ENCODE results near the gene HOXC12.

The HOXC12 gene

DNA sequence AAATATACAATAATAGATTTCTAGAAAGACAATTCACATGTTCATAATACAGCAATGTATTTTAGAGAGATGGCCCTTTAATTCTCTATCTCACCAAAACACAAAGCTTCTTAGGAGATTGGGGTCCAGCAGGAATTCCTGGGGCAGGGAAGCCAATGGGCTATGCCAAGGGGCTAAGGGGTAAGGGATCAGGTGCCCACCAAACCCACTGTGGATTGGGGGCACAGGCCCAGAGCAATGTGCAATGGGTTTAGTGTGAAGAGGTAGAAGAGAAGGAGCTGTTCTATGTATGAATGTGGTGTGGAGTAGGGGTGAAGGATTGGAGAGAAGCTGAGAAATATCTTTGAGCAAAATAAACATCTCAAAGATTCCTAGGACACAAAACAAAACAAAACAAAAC is 13.5 kb upstream of the HOXC12 start:
- DNase-seq (ENCODE audit: low read depth) = no peak

DNA sequence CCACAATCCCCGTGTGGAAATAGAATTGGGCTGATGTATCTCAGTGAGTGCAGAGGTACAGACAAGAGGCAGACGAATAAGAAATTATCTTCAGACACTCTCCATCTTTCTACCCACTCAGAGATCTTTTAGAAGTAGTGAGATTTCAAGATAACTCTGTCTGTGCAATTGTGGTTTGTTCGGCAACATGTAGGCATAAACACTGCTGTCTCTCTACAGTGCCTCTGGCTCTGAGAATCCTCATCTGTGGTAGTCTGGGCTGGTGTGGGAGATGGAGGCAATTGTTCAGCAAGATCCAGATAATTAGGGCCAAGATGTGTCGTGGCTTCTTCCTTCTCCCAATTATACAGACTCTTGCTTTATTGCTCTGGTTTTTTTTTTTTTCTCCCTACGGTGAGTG is 13.0 kb upstream of the HOXC12 start:
- DNase-seq (ENCODE audit: low read depth) = no peak

DNA sequence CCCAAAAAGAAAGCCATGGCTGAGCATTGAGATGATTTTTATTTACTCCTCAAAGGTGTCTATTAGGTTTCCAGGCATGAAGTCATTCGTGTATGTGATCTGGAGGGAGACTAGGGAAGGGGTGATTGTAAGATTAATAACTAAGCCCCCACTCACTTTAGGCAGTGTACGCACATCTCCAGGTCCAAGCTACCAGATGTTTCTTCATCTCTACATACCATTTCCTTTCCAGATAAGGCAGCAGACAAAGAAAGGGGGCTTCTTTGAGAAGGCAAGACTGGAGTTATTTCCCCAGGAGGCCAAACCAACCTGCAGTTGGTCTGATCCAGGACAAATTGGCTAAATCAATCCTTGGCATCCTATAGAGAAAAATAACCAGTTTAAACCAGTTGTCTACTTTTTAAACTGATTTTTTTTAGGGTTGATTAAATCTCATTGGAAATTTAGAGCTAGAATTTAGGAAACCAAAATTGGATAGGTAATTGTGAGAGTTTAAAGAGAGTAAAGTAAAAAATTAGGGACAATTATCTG is 12.2 kb upstream of the HOXC12 start:
- DNase-seq (ENCODE audit: low read depth) = no peak

DNA sequence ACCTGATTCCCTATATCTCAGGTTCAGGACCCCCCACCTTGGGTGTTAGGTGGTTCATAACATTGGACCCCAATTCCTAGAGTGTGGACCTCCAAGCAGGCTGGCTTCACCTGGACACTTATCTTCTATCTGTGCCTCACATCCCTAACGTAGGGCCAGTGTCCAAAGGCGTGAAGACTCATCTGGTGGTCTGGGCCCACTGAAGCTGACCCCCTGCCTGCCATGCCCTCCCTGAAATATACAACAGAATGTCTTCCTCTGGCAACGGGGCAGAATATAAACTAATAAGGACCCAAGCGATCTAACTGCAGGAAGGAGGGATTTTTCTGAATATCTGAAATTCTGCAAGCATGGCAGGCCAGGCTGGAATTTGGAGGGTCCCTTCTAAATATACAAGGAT is 10.5 kb upstream of the HOXC12 start:
- no peak for DNase-seq (ENCODE audit: low read depth)

DNA sequence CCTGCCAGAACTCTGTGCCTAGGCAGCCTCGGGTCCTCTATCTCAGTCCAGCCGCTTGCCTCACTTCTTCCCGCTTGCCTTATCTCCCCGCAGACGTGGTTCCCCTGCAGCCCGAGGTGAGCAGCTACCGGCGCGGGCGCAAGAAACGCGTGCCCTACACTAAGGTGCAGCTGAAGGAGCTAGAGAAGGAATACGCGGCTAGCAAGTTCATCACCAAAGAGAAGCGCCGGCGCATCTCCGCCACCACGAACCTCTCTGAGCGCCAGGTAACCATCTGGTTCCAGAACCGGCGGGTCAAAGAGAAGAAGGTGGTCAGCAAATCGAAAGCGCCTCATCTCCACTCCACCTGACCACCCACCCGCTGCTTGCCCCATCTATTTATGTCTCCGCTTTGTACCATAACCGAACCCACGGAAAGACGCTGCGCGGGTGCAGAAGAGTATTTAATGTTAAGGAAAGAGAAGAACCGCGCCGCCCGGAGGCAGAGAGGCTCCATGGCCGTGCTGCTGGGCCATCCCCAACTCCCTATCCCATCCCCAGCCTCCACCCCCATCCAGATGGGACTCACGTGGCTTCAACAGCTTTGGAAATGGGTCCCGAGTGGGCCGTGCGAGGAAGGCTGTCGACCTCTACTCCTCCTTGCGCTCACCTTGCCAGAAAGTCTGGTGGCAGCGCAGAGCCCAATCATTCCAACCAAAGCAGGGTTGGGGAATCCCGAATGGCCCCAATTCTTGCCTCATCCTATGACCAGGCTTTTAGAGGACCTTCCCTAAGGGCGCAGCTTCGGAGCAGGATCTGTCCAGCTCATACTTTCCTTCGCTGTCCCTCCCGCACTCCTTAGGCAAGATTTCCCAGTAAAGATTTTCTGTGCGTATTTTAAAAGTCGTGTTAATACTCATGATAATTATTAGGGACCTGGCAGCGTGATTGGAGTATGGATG is 9.5 kb upstream of the HOXC12 start:
- DNase-seq (ENCODE audit: low read depth) = no peak

GRCh38 chr12:53947743-53948142 is 7.0 kb upstream of the HOXC12 start:
- DNase-seq (ENCODE audit: low read depth) = no peak

- DNase-seq (ENCODE audit: low read depth) = no peak
Observed at GRCh38 chr12:53948650-53949593, 5.8 kb upstream of the HOXC12 start.

DNA sequence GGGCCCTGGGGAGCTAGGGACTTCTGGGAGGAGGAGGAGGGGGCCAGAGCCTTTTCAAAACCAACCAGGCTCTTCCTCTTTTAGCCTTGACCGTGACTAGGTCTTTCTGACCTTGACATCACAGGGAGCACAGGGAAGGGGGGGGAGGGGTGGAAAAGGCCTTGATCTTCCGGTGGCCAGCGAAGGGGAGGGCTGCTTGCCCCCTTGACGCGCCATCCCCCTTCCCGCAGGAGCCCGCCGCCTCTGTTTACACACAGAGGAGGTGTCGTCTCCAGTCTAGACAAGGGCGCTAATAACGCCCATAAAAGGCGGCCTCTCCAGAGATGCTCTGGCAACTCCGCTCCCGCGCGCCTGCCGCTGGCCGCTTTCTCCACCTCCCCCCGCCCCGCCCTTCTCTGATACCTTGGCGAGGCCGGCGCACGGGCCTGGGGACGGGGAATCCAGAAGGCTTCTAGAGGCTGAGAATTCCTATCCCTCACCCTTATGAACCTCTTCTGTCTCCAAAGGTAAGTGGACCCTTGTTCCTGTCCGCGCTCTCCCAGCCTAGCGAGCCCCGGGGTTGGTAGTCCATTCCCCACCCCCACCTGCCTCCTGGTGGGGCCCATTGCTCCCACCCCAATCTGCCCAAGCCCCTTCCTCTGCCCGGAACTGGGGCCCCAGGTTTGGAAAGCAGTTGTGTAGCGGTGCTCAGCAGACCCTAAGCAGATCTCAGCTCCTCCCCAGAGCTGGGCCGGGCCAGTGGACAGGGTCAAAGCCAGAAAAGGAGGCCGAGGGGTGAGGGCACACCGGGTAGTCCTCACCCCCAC is 4.9 kb upstream of the HOXC12 start:
- DNase-seq (ENCODE audit: low read depth) = no peak

DNA sequence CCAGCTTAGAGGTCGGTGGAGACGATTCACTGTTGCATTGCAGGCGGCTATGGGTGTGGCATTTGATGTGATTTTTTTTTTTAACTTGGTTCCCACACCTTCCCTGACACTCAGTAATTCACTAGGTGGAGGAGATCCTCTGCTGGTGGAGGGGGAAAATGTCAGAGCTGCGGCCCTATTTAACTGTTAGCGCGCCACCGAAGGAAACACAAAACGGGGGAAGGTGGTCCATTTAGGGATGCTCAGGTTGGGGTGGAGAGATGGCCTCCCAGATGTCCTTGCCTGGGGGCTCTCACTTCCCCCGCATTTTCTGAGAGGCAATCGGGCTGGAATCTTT is 4.3 kb upstream of the HOXC12 start:
- DNase-seq (ENCODE audit: low read depth) = no peak

DNA sequence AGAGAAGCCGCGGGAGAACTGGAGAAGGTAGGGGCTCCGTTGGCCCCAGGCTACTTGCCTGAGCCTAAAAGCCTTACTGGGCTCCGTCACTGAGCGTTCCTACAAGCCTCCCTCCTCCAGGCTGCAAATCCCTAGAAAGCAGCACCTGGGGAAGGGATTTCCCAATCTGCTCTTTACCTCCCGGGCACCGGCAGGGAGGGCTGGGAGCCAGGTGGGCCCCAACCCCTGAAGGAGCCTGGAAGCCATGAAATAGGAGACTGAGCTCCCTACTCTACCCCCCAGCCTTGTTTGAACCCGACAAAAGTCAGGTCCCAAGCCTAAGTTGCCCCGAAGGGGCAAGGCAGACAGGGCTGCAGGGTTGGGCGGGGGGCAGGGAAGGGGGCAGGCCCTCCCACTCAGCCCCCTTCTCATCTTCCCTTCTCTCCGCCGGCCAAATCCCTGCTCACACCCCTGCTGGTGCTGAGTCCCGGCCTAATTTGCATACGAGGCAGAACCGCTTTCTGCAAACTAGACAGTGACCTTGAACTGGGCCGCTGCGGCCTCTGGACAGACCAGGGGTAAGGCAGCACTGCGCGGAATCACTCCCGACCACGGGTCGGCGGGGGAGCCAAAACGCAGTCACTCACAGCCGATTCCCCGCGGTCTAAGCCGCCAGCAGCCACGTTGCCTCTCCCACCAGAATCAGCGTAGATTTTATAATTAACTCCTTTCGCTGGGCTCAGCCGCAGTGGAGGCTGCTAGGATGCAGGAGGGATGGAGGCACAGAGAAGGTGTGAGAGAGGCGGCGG is 3.7 kb upstream of the HOXC12 start:
- no peak for DNase-seq (ENCODE audit: low read depth)

DNA sequence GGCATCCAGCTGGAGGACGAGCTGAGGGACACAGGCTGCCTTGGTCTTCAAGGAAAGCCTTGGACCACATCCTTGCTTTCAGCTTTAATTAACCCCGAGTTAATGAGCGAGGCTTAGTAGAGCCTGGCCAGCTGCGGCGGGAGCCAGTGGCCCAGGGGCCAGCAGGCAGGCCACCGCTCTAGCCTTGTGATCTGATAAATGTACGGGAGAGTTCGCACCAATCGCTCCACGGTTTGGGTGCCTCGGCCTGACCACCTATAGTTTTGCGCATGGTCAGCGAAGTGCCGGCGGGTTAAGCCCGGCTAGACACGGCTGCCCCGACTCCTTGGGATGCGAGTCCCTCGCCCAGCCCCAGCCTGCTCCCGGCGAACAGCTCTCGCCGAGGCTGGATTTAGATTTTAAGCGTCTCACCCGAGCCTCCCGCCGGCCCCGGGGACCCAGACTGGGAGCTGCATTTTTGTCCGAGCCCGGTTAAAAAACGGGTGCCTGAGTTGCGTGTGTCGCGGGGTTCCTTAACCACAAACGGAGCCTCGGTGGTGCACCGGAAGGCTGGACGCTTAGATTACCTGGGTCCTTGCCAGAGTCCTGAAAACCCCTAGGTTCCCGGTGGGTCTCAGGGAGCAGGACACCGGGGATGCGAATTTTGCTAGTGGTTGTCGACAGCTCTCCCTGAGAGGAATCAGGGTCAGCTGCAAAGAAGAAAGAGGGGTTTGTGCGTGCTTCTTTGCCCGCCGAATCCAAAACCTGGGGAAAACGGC is 2.9 kb upstream of the HOXC12 start:
- DNase-seq (ENCODE audit: low read depth) = no peak

DNA sequence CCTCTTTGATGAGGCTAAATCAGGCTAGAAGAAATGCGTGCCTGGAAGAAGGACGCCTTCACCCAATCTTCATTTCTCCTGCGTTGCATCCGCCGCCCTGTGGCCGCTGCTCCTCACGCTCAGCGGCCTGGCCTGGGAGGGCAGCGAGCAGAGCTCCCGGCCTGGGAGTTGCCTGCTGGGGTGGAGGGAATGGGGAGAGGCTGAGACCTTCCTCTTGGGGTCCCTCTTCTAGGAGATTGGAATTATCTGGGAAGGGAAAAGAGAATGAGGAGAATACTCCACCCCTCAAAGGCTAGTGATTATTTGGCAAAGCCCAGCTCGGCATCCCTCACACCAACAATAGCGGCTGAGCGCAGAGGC is 2.4 kb upstream of the HOXC12 start:
- no peak for DNase-seq (ENCODE audit: low read depth)

DNA sequence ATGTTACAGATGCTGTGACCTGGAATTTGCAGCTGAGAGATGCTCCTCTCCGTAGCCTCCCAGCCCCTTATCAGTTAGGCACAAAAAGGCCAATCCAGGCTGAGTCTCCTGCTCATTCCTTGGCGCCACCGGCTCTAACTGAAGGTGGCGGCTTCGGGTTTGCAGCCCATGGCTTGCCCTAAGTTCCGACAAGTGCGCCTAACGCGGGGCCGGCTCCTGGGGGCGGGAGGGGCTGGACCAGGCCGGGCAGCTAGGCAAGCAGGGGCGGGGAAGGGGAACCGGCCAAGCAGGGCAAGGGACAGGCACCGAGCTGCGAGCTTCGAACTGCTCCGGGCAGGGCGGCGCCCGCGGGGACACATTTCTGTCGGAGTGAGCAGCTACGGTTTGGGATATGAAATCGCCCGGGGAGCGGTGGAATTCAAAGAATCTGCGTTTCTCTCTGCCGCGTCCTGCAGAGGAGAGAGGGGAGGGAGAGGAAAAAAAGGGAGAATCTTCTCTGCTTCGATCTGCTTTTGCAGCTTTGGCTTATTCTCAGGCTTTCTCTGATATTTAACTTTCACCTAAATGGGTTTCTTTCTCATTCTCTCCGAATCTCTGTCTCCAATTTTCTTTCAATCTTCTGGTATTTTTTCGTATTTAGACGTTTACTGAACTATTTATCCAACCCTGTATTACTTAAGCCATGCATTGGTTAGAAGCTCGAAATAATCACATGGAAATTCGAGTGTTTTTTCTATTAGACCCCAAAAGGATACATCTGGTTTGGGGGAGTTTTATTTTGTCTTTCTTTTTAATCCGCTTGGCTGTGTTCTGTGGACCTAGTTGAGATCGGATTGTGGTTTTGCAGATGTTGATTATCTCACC is 1.6 kb upstream of the HOXC12 start:
- no peak for DNase-seq (ENCODE audit: low read depth)

DNA sequence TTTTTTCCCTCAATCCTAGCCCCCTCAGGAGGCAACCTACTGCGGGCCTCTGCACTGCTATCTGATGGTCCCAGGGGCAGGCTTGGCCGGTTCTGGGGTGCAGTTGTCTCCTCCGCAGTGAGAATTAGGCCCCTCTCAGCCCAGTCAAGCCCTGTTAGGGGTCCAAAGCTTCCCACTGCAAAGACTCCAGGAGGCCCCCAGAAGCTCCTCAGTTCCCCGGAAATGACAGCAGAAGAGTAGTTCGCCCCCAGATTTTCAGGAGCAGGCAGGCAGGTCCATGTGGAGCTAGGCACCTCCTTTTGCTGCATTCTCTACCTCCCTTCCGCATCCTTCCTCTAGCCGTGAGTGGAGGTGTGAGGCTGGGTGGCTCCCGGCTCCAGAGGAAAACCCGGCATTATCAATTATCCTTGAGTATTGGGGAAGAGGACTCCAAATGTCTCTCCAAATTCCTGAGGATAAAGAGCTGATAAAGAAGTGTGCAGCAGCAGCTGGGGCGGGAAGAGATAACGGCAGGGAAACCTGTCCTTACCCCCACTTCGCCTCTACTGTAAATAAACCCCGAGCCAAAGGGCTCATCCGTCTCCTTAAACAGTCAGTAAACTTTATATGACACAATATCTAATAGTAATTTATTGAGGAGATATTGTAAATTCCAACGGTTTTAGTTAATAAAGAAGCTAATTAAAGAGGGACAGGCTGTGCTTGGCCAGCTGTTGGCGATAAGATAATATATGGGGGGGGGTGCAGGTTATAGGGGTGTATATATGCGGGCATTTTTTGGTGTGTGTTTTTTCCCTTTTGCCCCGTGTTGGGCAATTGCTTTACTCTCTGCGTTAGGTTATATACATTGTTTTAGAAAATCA is 641 bp upstream of the HOXC12 start:
- DNase-seq (ENCODE audit: low read depth) = no peak

DNA sequence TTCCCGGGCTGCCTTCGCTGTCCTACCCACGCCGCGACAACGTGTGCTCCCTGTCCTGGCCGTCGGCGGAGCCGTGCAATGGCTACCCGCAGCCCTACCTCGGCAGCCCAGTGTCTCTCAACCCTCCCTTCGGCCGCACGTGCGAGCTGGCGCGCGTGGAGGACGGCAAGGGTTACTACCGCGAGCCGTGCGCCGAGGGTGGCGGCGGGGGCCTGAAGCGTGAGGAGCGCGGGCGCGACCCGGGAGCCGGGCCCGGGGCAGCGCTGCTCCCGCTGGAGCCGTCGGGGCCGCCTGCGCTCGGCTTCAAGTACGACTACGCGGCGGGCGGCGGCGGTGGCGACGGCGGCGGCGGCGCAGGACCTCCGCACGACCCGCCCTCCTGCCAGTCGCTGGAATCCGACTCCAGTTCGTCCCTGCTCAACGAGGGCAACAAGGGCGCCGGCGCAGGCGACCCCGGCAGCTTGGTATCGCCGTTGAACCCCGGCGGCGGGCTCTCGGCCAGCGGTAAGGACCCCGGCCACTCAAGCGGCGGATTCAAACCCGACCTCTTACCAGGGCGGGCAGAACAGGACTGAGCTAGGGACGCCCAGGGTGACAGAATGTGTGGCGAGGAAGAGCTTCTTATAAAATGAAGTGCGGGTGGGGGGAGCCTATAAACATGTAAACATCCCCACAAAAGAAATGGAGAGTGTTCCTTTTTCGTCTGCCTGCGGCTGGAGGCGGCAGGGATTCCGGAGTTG is 503 bp downstream of the HOXC12 start:
- no peak for DNase-seq (ENCODE audit: low read depth)

DNA sequence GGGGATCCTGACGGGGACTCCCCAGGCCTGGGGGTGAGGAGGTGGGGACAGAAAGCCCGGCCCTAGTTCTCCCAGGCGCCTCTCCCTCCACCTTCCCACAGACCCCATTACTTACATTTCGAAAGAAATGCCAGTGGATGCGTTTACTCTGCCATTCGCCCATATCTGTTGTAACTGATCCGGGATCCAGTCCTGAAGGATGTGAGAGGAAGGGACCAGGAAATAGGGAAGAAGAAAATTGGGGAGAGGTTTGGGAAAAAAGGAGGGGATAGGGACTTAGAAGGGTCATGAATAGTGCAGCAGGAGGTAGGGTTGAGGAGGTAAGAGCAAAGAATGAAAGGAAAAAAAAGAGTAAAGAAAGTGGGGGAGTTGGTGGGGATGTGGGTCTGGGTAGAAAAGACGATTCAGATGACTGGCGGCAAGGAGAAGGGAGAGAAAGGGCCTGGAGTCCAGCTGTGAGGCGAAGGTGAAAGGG is 1.1 kb downstream of the HOXC12 start:
- no peak for DNase-seq (ENCODE audit: low read depth)

GRCh38 chr12:53956251-53956887 is 1.7 kb downstream of the HOXC12 start:
- DNase-seq (ENCODE audit: low read depth) = no peak

Data from HS-27A (cell line).